ENCODE measurements around the gene C3orf33.

Gene C3orf33

DNA sequence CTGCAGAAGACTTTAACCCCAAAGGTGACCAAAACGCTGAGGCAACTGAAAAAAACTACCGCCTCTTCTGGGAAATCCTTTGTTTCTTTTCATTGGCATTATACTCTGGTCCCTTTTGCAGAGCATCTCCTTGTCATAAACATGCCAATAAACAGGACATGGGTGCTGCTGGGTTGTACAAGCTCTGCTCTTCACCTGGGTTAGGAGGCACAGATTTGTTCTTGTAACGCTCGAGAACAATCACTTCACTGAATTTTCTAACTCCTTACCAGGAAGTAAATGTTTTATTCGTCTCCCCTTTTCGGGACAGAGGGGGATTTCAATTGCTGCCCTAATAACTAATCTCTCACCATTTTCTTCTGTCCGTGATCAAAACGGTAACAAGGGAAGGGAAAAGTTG lies 62.5 kb downstream of the C3orf33 start:
- no peak for DNase-seq (ENCODE audit: low read depth in 1 of 2, low spot score in 1 of 2)

DNA sequence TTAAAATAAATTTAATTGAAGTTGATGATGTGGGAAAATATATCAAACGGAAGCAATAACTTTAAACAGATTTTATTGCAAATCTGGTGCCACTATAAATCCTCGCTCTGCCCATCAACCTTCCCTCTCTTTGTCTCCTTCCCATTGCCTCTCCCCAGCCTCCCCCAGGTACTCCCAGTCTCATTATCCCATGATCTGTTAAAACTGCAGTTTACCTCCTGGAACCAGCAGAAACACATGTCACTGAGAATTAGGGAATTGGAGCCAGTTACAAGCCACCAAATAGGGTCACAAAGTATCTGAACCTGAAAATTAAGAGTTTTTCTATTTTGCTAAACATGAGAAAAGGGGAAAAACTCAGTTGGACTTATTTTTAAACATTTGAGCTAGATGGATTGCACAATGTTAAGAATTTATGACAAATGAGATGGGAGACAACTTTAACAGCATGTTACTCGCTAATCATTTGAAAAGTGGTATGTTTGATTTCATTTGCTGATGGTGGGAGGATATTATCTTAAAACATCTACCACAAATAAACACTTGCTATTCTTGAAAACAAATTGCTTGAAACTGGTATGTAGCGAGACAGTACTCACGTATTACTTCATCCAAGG lies 63.6 kb downstream of the C3orf33 start:
- no peak for DNase-seq (ENCODE audit: low read depth in 1 of 2, low spot score in 1 of 2)

DNA sequence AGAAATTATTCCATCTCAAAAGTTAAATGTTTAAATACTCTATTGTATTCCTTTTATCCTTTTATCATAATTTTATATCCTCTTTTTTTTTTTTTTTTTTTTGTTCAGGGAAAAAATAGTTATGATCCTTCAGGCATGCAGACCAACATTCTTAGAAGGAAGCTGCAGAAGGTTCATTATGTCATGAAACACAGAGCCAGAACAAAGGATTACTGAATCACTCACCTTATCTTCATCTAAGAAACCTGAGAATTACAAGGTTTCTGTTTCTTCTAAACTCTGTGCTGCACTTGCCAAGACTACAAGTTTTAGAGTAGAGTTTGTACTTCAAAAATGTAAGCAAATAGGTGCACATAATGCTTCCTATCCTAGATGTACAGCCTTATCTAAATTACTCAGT lies 64.5 kb downstream of the C3orf33 start:
- no peak for DNase-seq (ENCODE audit: low read depth in 1 of 2, low spot score in 1 of 2)

DNA sequence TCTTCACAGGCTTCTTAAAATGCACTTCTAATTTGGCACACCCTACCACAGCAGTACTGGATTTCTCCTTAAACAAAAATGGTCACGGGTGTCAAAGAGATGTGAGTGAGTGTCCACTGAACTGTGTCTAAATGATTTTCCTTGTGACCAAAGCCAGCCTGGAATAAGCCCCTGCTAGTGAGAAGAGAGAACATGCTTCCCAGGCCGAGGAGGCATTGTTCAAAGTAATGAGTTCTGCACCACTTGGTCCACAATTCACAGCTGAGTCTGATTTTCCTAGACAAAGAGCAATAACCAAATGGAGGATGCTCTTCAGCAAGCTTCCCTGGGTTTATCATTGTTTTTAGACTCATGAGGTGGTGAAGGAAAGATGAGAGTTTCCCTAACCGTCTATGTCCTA lies 65.0 kb downstream of the C3orf33 start:
- DNase-seq (ENCODE audit: low read depth in 1 of 2, low spot score in 1 of 2) = no peak

DNA sequence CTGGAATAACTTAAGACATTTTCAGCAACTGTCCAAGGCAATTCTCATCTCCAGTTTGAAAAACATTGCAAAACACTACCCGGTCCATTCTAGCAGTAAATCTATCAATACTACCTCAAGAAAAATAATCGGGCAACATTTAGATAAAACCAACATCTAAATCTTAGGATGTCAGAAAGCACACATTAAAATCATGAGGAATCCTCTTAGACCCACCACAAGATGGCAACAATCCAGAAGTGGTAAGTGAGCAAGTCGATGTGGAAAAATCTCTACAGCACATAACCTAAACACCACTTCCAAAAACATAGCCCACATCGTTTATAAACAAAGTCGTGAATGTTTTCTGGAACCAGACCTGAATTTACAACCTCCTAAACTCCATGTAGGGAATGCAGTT lies 66.9 kb downstream of the C3orf33 start:
- no peak for DNase-seq (ENCODE audit: low read depth in 1 of 2, low spot score in 1 of 2)

DNA sequence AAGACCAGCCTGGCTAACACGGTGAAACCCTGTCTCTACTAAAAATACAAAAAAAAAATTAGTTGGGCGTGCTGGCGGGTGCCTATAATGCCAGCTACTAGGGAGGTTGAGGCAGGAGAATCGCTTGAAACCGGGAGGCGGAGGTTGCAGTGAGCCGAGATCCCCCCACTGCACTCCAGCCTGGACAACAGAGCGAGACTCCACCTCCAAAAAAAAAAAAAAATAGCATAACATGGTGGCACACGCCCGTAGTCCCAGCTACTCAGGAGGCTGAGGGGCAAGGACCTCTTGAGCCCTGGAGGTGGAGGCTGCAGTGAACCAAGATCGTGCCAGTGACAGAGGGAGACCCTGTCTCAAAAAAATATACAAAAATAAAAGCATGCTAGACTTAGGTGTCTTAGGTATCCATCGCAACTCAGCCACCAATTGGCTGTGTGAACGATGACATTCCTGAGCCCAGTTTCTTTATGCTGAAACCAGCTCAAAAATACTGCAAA lies 67.5 kb downstream of the C3orf33 start:
- DNase-seq (ENCODE audit: low read depth in 1 of 2, low spot score in 1 of 2) = no peak

DNA sequence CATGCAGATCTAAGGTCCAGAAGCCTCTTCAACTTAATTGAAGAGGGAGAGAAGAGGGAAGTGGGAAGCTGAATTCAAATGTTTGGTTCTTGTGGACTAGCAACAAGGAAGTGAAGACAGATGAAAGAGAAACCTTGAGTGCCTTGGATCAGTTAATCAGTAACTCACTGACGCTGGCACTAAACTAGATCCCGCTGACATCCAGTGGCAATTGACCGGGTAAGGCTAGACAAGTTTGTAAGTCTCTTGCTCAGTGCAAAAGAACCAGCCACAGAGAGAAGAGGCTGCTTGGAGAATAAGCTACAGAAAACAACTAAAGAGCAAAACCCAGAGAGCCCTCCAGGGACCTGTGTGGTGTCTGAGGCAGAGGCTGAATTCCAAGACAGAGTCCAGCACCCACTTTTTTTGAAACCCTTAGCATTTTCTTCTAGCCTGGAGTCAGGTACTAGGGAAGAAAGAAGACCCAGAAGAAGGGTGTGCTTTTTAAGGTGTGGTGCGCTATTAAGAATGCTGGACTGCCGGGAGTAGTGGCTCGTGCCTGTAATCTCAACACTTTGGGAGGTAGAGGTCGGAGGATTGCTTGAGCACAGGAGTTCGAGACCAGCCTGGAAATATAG lies 68.1 kb downstream of the C3orf33 start:
- no peak for DNase-seq (ENCODE audit: low read depth in 1 of 2, low spot score in 1 of 2)

DNA sequence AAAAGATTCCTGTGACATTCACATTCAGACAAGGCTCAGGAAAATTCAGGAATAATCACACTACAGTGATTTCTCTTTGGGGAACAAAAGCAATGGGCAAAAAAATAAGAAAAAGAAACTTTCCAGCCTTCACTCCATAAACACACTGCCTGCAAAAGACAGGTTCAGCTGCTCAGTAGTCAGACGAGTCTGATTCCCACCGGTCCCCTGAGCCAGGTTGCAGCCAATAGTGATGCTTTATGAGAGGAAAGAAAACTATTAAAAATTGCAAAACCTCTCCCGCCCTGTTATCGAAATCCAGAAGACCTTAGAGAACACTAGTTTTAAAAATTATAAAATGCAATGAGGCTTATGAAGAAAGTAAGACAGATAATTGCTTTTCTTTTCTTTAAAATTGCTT lies 69.7 kb downstream of the C3orf33 start:
- no peak for DNase-seq (ENCODE audit: low read depth in 1 of 2, low spot score in 1 of 2)

DNA sequence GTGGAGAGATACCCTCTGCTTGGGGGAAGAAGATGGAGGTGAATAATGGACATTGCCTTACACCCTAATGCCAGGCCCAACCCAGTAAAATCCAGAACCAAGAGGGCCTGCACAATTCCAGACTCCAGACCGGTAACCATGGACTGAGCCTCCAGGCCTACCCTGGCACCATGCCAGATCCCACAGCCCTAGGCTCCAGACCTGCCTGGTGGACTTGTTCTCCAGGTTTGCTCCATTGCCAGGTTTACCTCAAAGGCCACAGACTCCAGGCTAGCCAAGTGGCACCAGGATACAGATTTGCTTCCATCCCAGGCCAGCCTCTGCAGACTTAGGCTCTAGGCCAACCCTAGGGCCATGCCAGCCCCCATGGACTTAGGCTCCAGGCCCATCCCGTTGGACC lies 75.2 kb downstream of the C3orf33 start:
- no peak for DNase-seq (ENCODE audit: low read depth in 1 of 2, low spot score in 1 of 2)

DNA sequence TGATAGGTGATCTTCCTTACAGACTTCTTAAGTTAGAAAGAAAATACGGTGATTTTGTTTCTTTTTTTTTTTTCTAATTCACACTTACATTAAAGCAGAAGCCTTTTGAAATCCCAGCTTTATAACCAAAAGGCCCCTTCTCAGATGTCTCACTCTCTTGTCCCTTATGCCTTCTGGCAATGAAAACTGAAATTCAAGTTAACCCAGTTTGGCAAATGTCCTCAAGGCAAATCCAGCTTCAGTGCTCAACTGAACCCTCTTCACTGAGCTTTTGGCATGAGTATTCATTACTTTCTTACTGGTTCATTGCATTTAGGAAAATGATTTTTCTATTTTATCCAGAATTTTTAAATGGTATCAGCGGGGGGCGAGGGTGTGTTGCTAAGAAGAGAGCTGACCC lies 78.2 kb downstream of the C3orf33 start:
- no peak for DNase-seq (ENCODE audit: low read depth in 1 of 2, low spot score in 1 of 2)

DNA sequence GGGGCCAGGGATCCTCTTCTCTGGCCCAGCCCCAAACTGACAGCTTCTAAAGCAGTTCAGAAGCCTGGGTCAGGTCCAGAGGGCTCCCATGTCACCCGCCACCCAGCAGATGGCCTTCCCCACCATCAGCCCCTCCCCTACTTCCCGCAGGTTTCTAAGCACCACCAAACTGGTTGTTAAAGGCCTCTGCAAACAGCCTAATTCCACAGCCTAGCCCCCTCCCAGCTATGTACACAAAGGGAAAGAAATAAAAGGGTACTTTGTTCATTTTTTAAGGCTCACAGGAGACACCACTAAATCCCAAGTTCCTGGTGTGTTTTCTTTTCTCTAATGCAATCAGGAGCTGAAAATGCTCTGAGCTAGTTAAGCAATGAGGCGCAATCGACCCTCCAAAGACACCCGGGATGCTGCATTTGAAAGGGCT lies 91.8 kb downstream of the C3orf33 start:
- no peak for DNase-seq (ENCODE audit: low read depth in 1 of 2, low spot score in 1 of 2)

All from stimulated activated CD4-positive, alpha-beta T cell treated with anti-CD3 and anti-CD28 coated beads, Interleukin-15, amount 100 ng/mL, for 1 hour (primary cell).